ENCODE results near the gene GJB6. TPM values are rescaled to one million over a fixed set of nuclear protein-coding genes. Genes with fewer than 3 reads are reported as not detected.

Gene GJB6
- total RNA-seq, 1 experiment from 2014 or later = 0.84 TPM

DNA sequence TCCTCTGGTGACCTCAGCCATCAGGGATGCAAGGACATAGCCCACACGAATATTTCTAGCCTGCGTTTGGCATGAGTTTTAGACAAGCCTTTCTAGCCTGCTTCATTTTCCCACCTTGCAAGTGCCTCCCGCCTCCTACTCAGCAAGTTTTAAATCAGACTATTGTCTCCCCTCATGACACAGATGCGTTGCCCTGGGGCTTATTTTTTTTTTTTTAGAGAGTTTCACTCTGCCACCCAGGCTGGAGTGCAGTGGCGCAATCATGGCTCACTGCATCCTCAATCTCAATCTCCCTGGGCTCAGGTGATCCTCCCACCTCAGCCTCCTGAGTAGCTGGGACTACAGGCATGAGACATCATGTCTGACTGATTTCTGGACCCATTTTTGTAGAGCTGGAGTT lies 54.0 kb downstream of the GJB6 start:
- no peaks in the 10 kb centered on the region for H3K27me3 ChIP-seq (ENCODE audit: low read length)
- H3K4me2 ChIP-seq (ENCODE audit: low read length) = no peak overlapping the region
- no peak overlapping the region for H3K27ac ChIP-seq (ENCODE audit: low read length)
- no TSS peak for BruUV-seq (replicated peaks)
- H2AFZ ChIP-seq (ENCODE audit: low read length) = no peak overlapping the region
- no peaks in the 10 kb centered on the region for H3K79me2 ChIP-seq (ENCODE audit: low read length)
- H3K9ac ChIP-seq (ENCODE audit: low read length) = no peak overlapping the region
- TF ChIP-seq EZH2phosphoT487 (IDR thresholded peaks at IDR 0.05; ENCODE audit: borderline replicate concordance, low read length) (no peak), EZH2 (IDR thresholded peaks at IDR 0.05; ENCODE audit: low read length, unreplicated experiment) (no peak)
- TF ChIP-seq, protein P1, sequence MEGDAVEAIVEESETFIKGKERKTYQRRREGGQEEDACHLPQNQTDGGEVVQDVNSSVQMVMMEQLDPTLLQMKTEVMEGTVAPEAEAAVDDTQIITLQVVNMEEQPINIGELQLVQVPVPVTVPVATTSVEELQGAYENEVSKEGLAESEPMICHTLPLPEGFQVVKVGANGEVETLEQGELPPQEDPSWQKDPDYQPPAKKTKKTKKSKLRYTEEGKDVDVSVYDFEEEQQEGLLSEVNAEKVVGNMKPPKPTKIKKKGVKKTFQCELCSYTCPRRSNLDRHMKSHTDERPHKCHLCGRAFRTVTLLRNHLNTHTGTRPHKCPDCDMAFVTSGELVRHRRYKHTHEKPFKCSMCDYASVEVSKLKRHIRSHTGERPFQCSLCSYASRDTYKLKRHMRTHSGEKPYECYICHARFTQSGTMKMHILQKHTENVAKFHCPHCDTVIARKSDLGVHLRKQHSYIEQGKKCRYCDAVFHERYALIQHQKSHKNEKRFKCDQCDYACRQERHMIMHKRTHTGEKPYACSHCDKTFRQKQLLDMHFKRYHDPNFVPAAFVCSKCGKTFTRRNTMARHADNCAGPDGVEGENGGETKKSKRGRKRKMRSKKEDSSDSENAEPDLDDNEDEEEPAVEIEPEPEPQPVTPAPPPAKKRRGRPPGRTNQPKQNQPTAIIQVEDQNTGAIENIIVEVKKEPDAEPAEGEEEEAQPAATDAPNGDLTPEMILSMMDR (conservative IDR thresholded peaks at IDR 0.05; ENCODE audit: low read depth, low read length) = no peak
- H3K4me1 ChIP-seq (ENCODE audit: insufficient read depth, low read length) = peaks cover 17% of the 10 kb centered on the region
- intact Hi-C loops (cut with micrococcal nuclease) = no loop called here
- no peaks in the 10 kb centered on the region for H3K36me3 ChIP-seq (ENCODE audit: low read depth, low read length)
- ATAC-seq (no peak), DNase-seq (no peak)
- POLR2A ChIA-PET (ENCODE audit: unreplicated experiment) = no interaction called here
- H4K20me1 ChIP-seq (ENCODE audit: low read length) = no peaks in the 10 kb centered on the region
- H3F3A ChIP-seq (ENCODE audit: low read length, unreplicated experiment) = no peaks in the 10 kb centered on the region
- H3K9me2 ChIP-seq (replicated peaks; ENCODE audit: low read length) = no peaks in the 10 kb centered on the region
- no peaks in the 10 kb centered on the region for H3K9me3 ChIP-seq (ENCODE audit: low read length)
- H3K4me3 ChIP-seq (ENCODE audit: low read length) = no peak overlapping the region
- CTCF ChIA-PET = no interaction called here

DNA sequence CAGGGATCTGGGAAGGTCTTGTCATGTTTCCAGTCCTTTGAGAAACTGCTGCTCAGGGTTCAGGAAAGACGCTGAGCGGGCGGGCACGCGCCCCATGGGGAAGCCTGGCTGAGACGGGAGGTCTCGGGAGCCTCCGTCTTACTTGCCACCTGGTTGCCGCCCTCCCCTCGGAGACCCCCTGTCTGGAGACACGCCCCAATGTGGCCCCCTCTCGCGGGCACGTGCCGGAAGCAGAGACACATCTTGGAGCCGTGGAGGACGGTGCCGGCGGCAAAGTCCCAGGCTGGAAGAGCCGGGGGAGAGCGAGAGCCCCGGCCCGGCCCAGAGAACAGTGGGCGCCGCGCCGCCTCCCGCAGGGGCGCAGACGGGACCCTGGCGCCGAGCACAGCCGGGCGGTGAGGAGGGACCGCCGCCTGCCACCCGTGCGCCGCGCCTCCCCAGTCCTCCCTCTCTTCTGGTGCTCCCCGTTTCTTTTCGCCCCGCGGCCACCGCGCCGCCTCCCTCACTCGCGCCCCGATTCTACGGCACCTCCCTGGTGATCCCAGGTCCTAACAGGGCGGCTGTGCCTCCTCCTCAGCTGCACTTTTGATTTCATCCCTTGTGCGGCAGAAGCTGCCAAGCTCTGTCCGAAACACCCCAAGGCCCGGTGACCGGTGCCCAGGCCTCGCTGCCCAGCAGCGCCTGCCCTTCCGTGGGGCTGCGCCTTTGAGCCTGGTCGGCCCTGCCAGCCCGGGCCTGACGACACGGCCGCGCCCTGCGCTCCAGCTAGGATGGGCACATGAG lies 54.9 kb downstream of the GJB6 start:
- no peak overlapping the region for H3K4me2 ChIP-seq (ENCODE audit: low read length)

More for the DNA sequence above, 54.9 kb downstream of the GJB6 start:
- no peaks in the 10 kb centered on the region for H3K27me3 ChIP-seq (ENCODE audit: low read length)
- no peak overlapping the region for H3K27ac ChIP-seq (ENCODE audit: low read length)
- no peaks in the 10 kb centered on the region for H4K20me1 ChIP-seq (ENCODE audit: low read length)
- DNase-seq (no peak), ATAC-seq (no peak)
- no peaks in the 10 kb centered on the region for H3K36me3 ChIP-seq (ENCODE audit: low read depth, low read length)
- no peak overlapping the region for H3K9ac ChIP-seq (ENCODE audit: low read length)
- TF ChIP-seq EZH2 (IDR thresholded peaks at IDR 0.05; ENCODE audit: low read length, unreplicated experiment) = no peak
- TF ChIP-seq EZH2phosphoT487 (IDR thresholded peaks at IDR 0.05; ENCODE audit: borderline replicate concordance, low read length) = no peak
- TF ChIP-seq, protein P1 (conservative IDR thresholded peaks at IDR 0.05; ENCODE audit: low read depth, low read length) = no peak
- no peaks in the 10 kb centered on the region for H3K9me2 ChIP-seq (replicated peaks; ENCODE audit: low read length)
- no peak overlapping the region for H3K4me3 ChIP-seq (ENCODE audit: low read length)
- no peaks in the 10 kb centered on the region for H3F3A ChIP-seq (ENCODE audit: low read length, unreplicated experiment)
- intact Hi-C loops (cut with micrococcal nuclease) = no loop called here
- ChIA-PET POLR2A (ENCODE audit: unreplicated experiment) (no interaction called here), CTCF (no interaction called here)
- no TSS peak for BruUV-seq (replicated peaks)
- H3K9me3 ChIP-seq (ENCODE audit: low read length) = no peaks in the 10 kb centered on the region
- H3K79me2 ChIP-seq (ENCODE audit: low read length) = no peaks in the 10 kb centered on the region
- peaks cover 17% of the 10 kb centered on the region for H3K4me1 ChIP-seq (ENCODE audit: insufficient read depth, low read length)
- H2AFZ ChIP-seq (ENCODE audit: low read length) = no peak overlapping the region
